ENCODE results near the gene TNS2. TPM values are rescaled to one million over a fixed set of nuclear protein-coding genes. Genes with fewer than 3 reads are reported as not detected.

Gene TNS2
- total and polyA plus RNA-seq, 9 of the 15 experiments (the other 6 are each of a cell fraction or from before 2014, with no cell fraction given), result 0.28 to 3.1 (median 1.2) TPM; not detected in 1

DNA sequence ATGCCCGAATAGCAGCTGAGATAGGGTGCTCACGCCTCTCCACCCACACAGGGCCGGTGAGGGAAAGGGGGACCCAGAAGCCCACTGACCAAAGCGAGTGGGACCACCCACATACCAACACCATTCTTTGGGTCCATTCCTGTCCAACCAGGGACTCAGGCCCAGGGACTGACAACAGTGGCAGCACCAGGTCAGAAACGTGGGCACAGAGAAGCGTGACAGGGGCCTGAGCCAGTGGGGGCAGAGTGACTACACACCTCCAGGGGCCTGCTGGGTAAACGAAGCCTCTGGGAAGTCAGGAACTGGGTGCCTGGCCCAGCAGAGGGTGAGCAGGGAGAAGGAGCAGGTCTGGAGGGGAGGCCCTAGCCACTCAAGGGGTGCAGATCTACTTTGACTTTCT, 15.6 kb downstream of the TNS2 start:
- Histone ChIP-seq H3K9ac (ENCODE audit: insufficient read depth in 1 of 2, low read depth in 2 of 2, low read length in 2 of 2) (peak overlapping the region in 1 of 2 experiments; percentile 74; a peak in 1 of 4 replicates), H3K4me3 (no peak overlapping the region), H3K79me2 (ENCODE audit: control insufficient read depth, insufficient read depth, low read length) (no peaks in the 10 kb centered on the region), H3K4me2 (ENCODE audit: insufficient read depth, low read length) (no peak overlapping the region), H3K36me3 (ENCODE audit: control insufficient read depth, insufficient read depth, low read length) (peaks cover 8% of the 10 kb centered on the region; the same call in 2 of the 3 replicates), H3K9me1 (ENCODE audit: control insufficient read depth, insufficient read depth, low read length) (no peaks in the 10 kb centered on the region), H3K27ac (ENCODE audit: extremely low read depth, low read depth, low read length) (no peak overlapping the region), H4K20me1 (replicated peaks; ENCODE audit: control insufficient read depth, insufficient read depth, low read length) (no peaks in the 10 kb centered on the region), H3K4me1 (replicated peaks in 1 of 2; ENCODE audit: control insufficient read depth in 2 of 2, insufficient read depth in 2 of 2, low read length in 2 of 2) (peaks cover 8 to 19% of the 10 kb centered on the region in 2 experiments; a peak in 4 of 5 replicates), H3K27me3 (ENCODE audit: control insufficient read depth in 2 of 2, insufficient read depth in 2 of 2, low read length in 2 of 2) (no peaks in the 10 kb centered on the region; a peak in 1 of 5 replicates), H3K9me3 (replicated peaks; ENCODE audit: control insufficient read depth, insufficient read depth, low read depth, low read length) (no peaks in the 10 kb centered on the region), H2AFZ (ENCODE audit: low read depth, low read length) (no peak overlapping the region)
- in situ Hi-C loops (cut with MboI) (loop anchor here (5.0 to 10.0 kb wide), 3 partner anchors 37 to 222 kb away; partner anchors contain the start of genes ITGB7 and SOAT2), intact Hi-C loops (cut with micrococcal nuclease) (loop anchor here (10.0 kb wide), 1 partner anchor 439 kb away; the partner anchor contains the start of genes NPFF and TARBP2)
- BruUV-seq (replicated peaks), result no TSS peak
- TF ChIP-seq ZSCAN29 (IDR thresholded peaks at IDR 0.05), result no peak
- TF ChIP-seq MAZ (CRISPR knock-in tag; conservative IDR thresholded peaks at IDR 0.05 in 1 of 2, IDR thresholded peaks at IDR 0.05 in 1 of 2), result 0 out of 4 replicates have a peak, but pooled peaks of 1 of the 2 experiments have one; percentile 3
- 68% methylated on average over 7 of the region's 7 CpGs for WGBS (ENCODE audit: insufficient coverage, low coverage, missing lambda C conversion rate)
- ChIA-PET POLR2A (interaction anchor here (0.6 to 1.9 kb wide), 8 partner anchors 8 to 455 kb away, joined by 3 to 8 read pairs (median 6); partner anchors contain the start of gene SPRYD3), CTCF (ENCODE audit: low intra/inter-chr PET ratio) (interaction anchor here (2.1 kb wide), 1 partner anchor 33 kb away, joined by 49 read pairs; the partner anchor contains the start of gene IGFBP6)
- FAIRE-seq, result no peak
- no peak for DNase-seq (ENCODE audit: extremely low read depth in 1 of 4, low spot score in 3 of 4)
- ATAC-seq, result no peak
